GM21360 (cell line): ENCODE results near the gene ABTB2.
A peak's percentile ranks its signal among the peaks of the same experiment; 100 is the strongest.

Experiments used
- ATAC-seq: cut with Tn5 transposase; IDR thresholded peaks from one replicate; pipeline ENCODE4 v1.9.1; 2021; ENCODE audit warnings: mild to moderate bottlenecking, moderate library complexity; ENCODE audit not compliant: unreplicated experiment

Gene ABTB2

GRCh38 chr11:34132261-34132965, 225.4 kb downstream of the ABTB2 start:
- ATAC-seq: no peak

- ATAC-seq: no peak
These were observed 229.0 kb downstream of the ABTB2 start for GRCh38 chr11:34128824-34129223.

DNA sequence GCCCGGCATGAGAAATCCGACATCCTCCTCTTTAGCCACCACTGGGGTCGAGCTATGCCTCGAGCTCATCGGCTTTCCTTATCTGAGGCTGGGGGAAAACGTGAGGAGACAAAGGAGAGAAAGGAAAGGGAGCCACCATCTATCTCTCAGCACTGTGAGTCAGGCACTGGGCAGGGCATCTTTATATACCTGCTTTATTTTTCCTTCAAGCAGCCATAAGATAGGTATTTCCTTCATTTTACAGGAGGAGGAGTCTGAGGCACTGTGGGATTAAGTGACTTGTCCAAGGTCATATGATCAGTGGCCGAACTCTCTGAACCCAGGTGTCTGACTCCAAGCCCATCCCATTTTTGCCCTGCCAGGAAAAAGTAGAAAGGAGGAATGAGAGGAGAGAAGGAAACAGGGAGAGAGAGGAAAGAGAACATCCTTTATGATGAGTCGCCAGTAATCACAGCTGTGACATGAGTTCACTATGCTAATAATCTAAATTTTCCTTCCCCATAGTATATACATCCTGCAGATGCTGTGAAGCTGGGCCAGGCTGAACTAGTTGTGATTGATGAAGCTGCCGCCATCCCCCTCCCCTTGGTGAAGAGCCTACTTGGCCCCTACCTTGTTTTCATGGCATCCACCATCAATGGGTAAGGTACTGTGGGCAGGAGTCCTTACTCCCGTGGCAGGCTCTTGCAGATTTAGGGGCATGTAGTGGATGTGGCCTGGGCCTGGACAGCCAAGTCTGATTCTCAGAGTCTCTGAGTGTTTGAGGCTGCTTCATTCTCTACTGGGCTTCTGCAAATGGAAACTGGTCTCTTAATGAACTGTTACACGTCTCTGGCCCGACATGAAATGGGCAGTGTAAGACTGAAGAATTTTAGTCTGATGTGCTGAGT, 230.6 kb downstream of the ABTB2 start:
- ATAC-seq: no peak

- ATAC-seq: no peak
These were observed 232.7 kb downstream of the ABTB2 start for GRCh38 chr11:34124885-34125668.

DNA sequence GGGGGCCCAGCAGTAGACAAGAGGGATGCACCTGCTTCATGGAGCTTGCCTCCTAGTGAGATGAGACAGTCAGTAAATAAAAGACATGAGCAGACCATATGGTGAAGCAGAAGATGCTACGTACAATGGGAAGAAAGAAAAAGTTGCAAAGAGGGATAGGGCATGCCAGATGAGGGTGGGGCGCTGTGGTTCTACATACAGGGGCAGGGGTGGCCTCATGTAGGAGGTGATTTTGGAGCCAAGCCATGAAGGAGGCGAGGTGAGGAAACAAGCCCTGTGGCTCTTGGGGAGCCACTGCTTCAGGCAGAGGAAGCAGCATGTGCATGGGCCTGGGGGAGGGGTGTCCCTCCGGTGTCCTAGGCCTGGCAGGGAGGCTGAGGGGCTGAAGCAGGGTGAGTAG, 237.2 kb downstream of the ABTB2 start:
- no peak for ATAC-seq

GRCh38 chr11:34114471-34114870, 243.3 kb downstream of the ABTB2 start:
- no peak for ATAC-seq

- ATAC-seq: no peak
These were observed 243.8 kb downstream of the ABTB2 start for GRCh38 chr11:34114014-34114413.

- no peak for ATAC-seq
These were observed 246.0 kb downstream of the ABTB2 start for GRCh38 chr11:34111722-34112270.

DNA sequence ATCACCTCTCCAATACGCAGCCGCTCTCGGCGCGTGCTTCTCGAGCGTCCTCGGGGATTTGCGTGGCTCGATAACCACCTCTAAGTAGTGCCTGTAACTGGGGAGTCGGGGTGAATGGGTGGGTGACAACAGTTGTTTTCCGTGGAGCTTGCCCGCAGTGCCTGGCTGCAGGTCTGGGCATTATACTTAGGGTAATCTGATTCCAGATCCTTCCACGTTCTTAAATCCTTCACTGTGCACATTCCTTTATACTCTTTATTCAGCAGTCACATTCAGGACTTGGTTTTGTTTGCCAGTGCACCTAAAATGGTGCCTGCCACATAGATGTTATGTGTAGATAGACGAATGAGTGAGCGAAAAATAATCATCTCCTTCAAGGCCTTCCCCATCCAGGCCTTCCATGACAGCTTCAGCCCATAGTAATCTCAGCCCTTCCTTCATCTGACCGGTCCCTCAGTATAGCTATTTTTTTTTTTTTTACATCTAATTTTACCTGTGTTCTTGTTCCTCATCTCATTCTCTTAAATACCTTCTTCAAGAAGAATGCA, 251.8 kb downstream of the ABTB2 start:
- ATAC-seq: no peak

- ATAC-seq: peak; percentile 89
These were observed 252.5 kb downstream of the ABTB2 start, which contains the start of gene NAT10 for GRCh38 chr11:34105079-34105956. TSS of gene NAT10 (plus strand) at chr11:34105629. CDS start at chr11:34108226, 2,597 bp downstream.

- no peak for ATAC-seq
These were observed 253.1 kb downstream of the ABTB2 start for GRCh38 chr11:34104680-34105078.
